A549 (cell line): ENCODE results near the gene PARD6G. TPM values are rescaled to one million over a fixed set of nuclear protein-coding genes. Genes with fewer than 3 reads are reported as not detected.

Experiments used
- ATAC-seq, 2 experiments: fragments of 200-7000 bp in 1 of 2; fragments of >200 bp in 1 of 2; cut with Nextera tagmentation in 1 of 2; cut with Tn5 transposase in 1 of 2; 3 replicates each; pipeline versions ENCODE4 v1.8.0 to v1.9.1; 2018 to 2020; ENCODE audit warnings: mild to moderate bottlenecking in 1 of 2, moderate library complexity in 1 of 2
- CTCF ChIA-PET: fragments of 300-600 bp; sonication (Branson Sonifier 250); formaldehyde crosslinking; extraction: SDS; loops from one replicate; lab custom pipeline; 2021; ENCODE audit warnings: antibody characterized with exemption, inconsistent platforms; lab: Yijun Ruan, JAX
- POLR2A ChIA-PET: fragments of 350-600 bp; formaldehyde crosslinking; extraction: SDS; loops from one replicate; lab custom pipeline; 2021; ENCODE audit warnings: antibody characterized with exemption, inconsistent platforms; lab: Yijun Ruan, JAX
- DNase-seq, 2 experiments: peaks; one replicate each; pipeline versions ENCODE4 v3.0.0 to v3.0.0-alpha.2; 2011 to 2016; ENCODE audit warnings: low read depth in 1 of 2, low spot score in 1 of 2
- FAIRE-seq: peaks from 2 replicates; lab custom pipeline; 2011; peaks lifted over from hg19 to GRCh38; lab: Jason Lieb, UNC
- H3K27ac ChIP-seq, 2 experiments: fragments of >200 bp; sonication (Bioruptor Twin); formaldehyde crosslinking; 3 replicates each; pipeline ENCODE4 v1.5.1; 2016 to 2017
- H3K4me1 ChIP-seq: fragments of >200 bp; sonication (Bioruptor Twin); formaldehyde crosslinking; 3 replicates; pipeline ENCODE4 v1.6.1; 2016
- H3K4me2 ChIP-seq: fragments of >200 bp; sonication (Bioruptor Twin); formaldehyde crosslinking; 3 replicates; pipeline ENCODE4 v1.6.1; 2016
- H3K4me3 ChIP-seq: fragments of >200 bp; sonication (Bioruptor Twin); formaldehyde crosslinking; 3 replicates; pipeline ENCODE4 v1.5.1; 2016
- H3K9me3 ChIP-seq: fragments of >200 bp; sonication (Bioruptor Twin); formaldehyde crosslinking; 3 replicates; pipeline ENCODE4 v1.6.1; 2016
- BHLHE40 ChIP-seq: IDR thresholded peaks from 2 replicates; pipeline ENCODE4 v1.6.1; 2012; ENCODE audit warnings: low read depth, low read length, inconsistent platforms
- CBX8 ChIP-seq: fragments of 200-600 bp; sonication (generic); IDR thresholded peaks from 2 replicates; pipeline ENCODE4 v1.6.1; 2016
- CHD2 ChIP-seq: fragments of 150-350 bp; IDR thresholded peaks from 2 replicates; pipeline ENCODE4 v1.6.1; 2014; ENCODE audit warnings: low read length; ENCODE audit not compliant: partially characterized antibody
- CHD4 ChIP-seq: fragments of 200-600 bp; sonication (generic); IDR thresholded peaks from 2 replicates; pipeline ENCODE4 v1.6.1; 2016; ENCODE audit warnings: antibody characterized with exemption, mild to moderate bottlenecking, borderline replicate concordance
- EHF ChIP-seq: fragments of 250-450 bp; sonication (Bioruptor Pico); IDR thresholded peaks from 2 replicates; pipeline ENCODE4 v1.5.0; 2020; ENCODE audit warnings: mild to moderate bottlenecking
- ESRRA ChIP-seq: fragments of 150-350 bp; IDR thresholded peaks from 2 replicates; pipeline ENCODE4 v1.6.1; 2014; ENCODE audit warnings: mild to moderate bottlenecking, low read length, borderline replicate concordance
- HDAC2 ChIP-seq: fragments of 200-600 bp; sonication (generic); IDR thresholded peaks from 2 replicates; pipeline ENCODE4 v1.6.1; 2016
- HOXB5 ChIP-seq: fragments of 250-450 bp; sonication (Bioruptor Pico); IDR thresholded peaks from 2 replicates; pipeline ENCODE4 v1.5.0; 2020; ENCODE audit warnings: mild to moderate bottlenecking, moderate library complexity
- JUN ChIP-seq, 2 experiments: fragments of >200 bp; sonication (Bioruptor Twin); formaldehyde crosslinking; IDR thresholded peaks; 2 replicates in 1 of 2; 3 replicates in 1 of 2; pipeline ENCODE4 v1.6.1; 2016 to 2017
- KDM5A ChIP-seq: fragments of 200-600 bp; sonication (generic); IDR thresholded peaks from 2 replicates; pipeline ENCODE4 v1.6.1; 2016; ENCODE audit warnings: antibody characterized with exemption, mild to moderate bottlenecking
- MAZ ChIP-seq: fragments of 150-350 bp; IDR thresholded peaks from 2 replicates; pipeline ENCODE4 v1.6.1; 2014; ENCODE audit warnings: antibody characterized with exemption, low read depth, low read length, borderline replicate concordance
- NFE2L2 ChIP-seq: fragments of 150-350 bp; conservative IDR thresholded peaks from 2 replicates; pipeline ENCODE4 v1.6.1; 2014; ENCODE audit warnings: low read length
- NR3C1 ChIP-seq: fragments of >200 bp; sonication (Bioruptor Twin); formaldehyde crosslinking; IDR thresholded peaks from 3 replicates; pipeline ENCODE4 v1.6.1; 2017
- PHF8 ChIP-seq: fragments of 200-600 bp; sonication (generic); IDR thresholded peaks from 2 replicates; pipeline ENCODE4 v1.6.1; 2016; ENCODE audit warnings: low read depth, mild to moderate bottlenecking, antibody characterized with exemption, moderate library complexity, borderline replicate concordance
- RARB ChIP-seq: fragments of 250-450 bp; sonication (Bioruptor Pico); IDR thresholded peaks from 2 replicates; pipeline ENCODE4 v1.8.0; 2021; ENCODE audit warnings: mild to moderate bottlenecking, moderate library complexity
- RCOR1 ChIP-seq: fragments of 150-350 bp; IDR thresholded peaks from 2 replicates; pipeline ENCODE4 v1.6.1; 2014; ENCODE audit warnings: antibody characterized with exemption, low read length, low read depth
- RFX5 ChIP-seq: fragments of 450-650 bp; IDR thresholded peaks from 2 replicates; pipeline ENCODE4 v1.7.1; 2014; ENCODE audit warnings: antibody characterized with exemption, mild to moderate bottlenecking, moderate library complexity
- RNF2 ChIP-seq: fragments of 200-600 bp; sonication (generic); IDR thresholded peaks from 2 replicates; pipeline ENCODE4 v1.6.1; 2016; ENCODE audit warnings: low read depth, mild to moderate bottlenecking, antibody characterized with exemption, moderate library complexity, borderline replicate concordance
- SMC3 ChIP-seq: fragments of >200 bp; sonication (Bioruptor Twin); formaldehyde crosslinking; IDR thresholded peaks from 3 replicates; pipeline ENCODE4 v1.6.1; 2018; ENCODE audit warnings: inconsistent platforms
- TFCP2L1 ChIP-seq: fragments of 250-450 bp; sonication (Bioruptor Pico); IDR thresholded peaks from 2 replicates; pipeline ENCODE4 v1.5.0; 2021; ENCODE audit warnings: mild to moderate bottlenecking
- ZC3H11A ChIP-seq: fragments of 450-650 bp; IDR thresholded peaks from 2 replicates; pipeline ENCODE4 v1.6.1; 2014; ENCODE audit warnings: antibody characterized with exemption, mild to moderate bottlenecking
- ZNF302 ChIP-seq: fragments of 250-450 bp; sonication (Bioruptor Pico); IDR thresholded peaks from 2 replicates; pipeline ENCODE4 v1.9.0; 2021; ENCODE audit warnings: inconsistent platforms, mild to moderate bottlenecking, moderate library complexity
- ZSCAN20 ChIP-seq: fragments of 250-450 bp; sonication (Bioruptor Pico); IDR thresholded peaks from 2 replicates; pipeline ENCODE4 v1.8.0; 2022; ENCODE audit warnings: mild to moderate bottlenecking, moderate library complexity
- WGBS: methylation state at CpG from one replicate; pipeline ENCODE4 v1.1.6; 2017; ENCODE audit errors: missing lambda C conversion rate; 5-methylcytosine and 5-hydroxymethylcytosine counted together
- polyA plus RNA-seq, 4 experiments: library from polyadenylated mRNA; depleted of rRNA in 3 of 4; stranded (reverse); fragments of >200 nt; fragmentation: RNase III in 1 of 4; extraction: RNeasy Plus Mini Kit Qiagen cat#74134 plus additional on column Dnase treatment in 1 of 4; gene quantifications; 2 replicates in 3 of 4; 3 replicates in 1 of 4; pipeline ENCODE4 v1.2.3, GENCODE V29; 2011 to 2017
- TF ChIP-seq, protein P1 (sequence below): fragments of 250-450 bp; sonication (Bioruptor Pico); IDR thresholded peaks from 2 replicates; pipeline ENCODE4 v1.5.0; 2020; ENCODE audit warnings: low read depth, mild to moderate bottlenecking, moderate library complexity
- TF ChIP-seq, protein P2 (sequence below): fragments of 250-450 bp; sonication (Bioruptor Pico); IDR thresholded peaks from 2 replicates; pipeline ENCODE4 v1.5.0; 2021; ENCODE audit warnings: mild to moderate bottlenecking, moderate library complexity, borderline replicate concordance
- TF ChIP-seq, protein P3 (sequence below): IDR thresholded peaks from 2 replicates; pipeline ENCODE4 v1.6.1; 2012; ENCODE audit warnings: low read depth, borderline replicate concordance
- TF ChIP-seq, protein P4 (sequence below): fragments of >200 bp; sonication (Bioruptor Twin); formaldehyde crosslinking; IDR thresholded peaks from 2 replicates; pipeline ENCODE4 v1.6.1; 2016
- TF ChIP-seq, protein P5 (sequence below): fragments of 450-650 bp; IDR thresholded peaks from 2 replicates; pipeline ENCODE4 v1.6.1; 2014; ENCODE audit warnings: antibody characterized with exemption

PARD6G gene
- polyA plus RNA-seq, 2 of the 4 experiments (the other 2 are of a cell fraction), result 1.6 to 2.3 TPM

DNA sequence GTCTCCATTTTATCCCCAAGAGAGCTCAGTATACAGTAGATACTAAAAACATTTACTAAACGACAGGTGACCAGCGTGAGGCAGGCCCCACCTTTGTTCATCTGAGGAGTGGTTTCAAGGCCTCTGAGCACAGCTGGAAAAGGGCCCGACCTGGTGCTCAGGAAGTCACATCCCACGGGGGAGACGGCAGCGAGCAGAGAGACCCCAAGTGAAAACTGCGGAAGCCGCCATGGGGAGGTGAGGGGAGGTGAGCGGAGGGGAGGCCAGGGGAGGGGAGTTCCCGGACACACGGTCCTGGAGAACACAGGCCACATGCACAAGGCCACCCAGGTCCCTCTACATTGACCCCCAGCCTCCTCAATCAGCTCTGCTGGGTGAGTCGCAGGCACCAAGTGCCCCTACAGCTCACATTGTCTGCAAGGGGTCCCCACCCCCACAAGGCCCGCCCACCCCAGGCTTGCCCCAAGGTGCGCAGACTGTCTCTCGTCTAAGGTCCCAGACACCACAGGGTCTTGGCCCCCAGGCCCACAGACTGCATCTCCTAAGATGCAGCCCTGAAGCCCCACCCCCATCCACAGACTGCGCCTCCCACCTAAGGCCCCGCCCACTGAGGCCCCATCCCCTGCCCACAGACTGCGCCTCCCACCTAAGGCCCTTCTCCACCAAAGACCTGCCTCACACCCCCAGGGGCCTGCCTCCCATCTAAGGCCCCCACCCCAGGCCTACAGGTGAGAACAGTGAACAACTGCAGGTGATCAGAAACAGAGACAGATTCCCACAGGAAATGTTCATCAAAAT, 19.1 kb downstream of the PARD6G start (continued):
- no peak for TF ChIP-seq KDM5A

DNA sequence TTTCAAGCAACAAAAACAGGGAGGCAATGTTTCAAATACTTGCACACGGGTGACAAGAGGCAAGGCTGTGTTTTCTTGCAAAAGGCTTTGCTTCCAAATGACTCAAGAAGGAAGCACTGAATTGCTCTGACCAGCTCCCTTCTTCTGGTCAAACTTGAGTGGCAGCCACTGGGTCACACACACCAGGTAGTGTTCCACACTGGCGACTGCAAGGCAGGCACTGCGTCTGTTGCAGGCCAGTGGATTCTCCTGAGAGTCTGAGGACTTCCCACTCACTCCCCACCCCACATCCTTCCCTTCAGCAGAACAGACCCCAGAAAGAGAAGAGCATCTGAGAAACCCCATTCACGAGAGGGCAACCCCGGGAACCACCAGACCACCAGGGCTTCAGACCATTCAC, 19.8 kb downstream of the PARD6G start:
- H3K4me2 ChIP-seq, result no peak overlapping the region
- no peaks in the 10 kb centered on the region for H3K4me1 ChIP-seq
- DNase-seq, result no peak
- H3K27ac ChIP-seq, result no peak overlapping the region
- no peak for ATAC-seq
- POLR2A ChIA-PET, result no interaction called here
- TF ChIP-seq RFX5, result no peak
- TF ChIP-seq NFE2L2, result no peak
- TF ChIP-seq HDAC2, result no peak
- no peak for TF ChIP-seq NR3C1
- TF ChIP-seq, protein P1, sequence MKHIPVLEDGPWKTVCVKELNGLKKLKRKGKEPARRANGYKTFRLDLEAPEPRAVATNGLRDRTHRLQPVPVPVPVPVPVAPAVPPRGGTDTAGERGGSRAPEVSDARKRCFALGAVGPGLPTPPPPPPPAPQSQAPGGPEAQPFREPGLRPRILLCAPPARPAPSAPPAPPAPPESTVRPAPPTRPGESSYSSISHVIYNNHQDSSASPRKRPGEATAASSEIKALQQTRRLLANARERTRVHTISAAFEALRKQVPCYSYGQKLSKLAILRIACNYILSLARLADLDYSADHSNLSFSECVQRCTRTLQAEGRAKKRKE, result no peak
- no peak for TF ChIP-seq RNF2
- TF ChIP-seq, protein P2, sequence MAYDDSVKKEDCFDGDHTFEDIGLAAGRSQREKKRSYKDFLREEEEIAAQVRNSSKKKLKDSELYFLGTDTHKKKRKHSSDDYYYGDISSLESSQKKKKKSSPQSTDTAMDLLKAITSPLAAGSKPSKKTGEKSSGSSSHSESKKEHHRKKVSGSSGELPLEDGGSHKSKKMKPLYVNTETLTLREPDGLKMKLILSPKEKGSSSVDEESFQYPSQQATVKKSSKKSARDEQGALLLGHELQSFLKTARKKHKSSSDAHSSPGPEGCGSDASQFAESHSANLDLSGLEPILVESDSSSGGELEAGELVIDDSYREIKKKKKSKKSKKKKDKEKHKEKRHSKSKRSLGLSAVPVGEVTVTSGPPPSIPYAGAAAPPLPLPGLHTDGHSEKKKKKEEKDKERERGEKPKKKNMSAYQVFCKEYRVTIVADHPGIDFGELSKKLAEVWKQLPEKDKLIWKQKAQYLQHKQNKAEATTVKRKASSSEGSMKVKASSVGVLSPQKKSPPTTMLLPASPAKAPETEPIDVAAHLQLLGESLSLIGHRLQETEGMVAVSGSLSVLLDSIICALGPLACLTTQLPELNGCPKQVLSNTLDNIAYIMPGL (CRISPR knock-in tag), result no peak
- TF ChIP-seq PHF8, result no peak
- no peak for TF ChIP-seq TFCP2L1 (CRISPR knock-in tag)
- no peak for TF ChIP-seq CBX8
- no peak for TF ChIP-seq ESRRA
- no peak for FAIRE-seq
- H3K4me3 ChIP-seq, result no peak overlapping the region
- CTCF ChIA-PET, result no interaction called here
- no peaks in the 10 kb centered on the region for H3K9me3 ChIP-seq
- 44% methylated on average over 5 of the region's 5 CpGs for WGBS

DNA sequence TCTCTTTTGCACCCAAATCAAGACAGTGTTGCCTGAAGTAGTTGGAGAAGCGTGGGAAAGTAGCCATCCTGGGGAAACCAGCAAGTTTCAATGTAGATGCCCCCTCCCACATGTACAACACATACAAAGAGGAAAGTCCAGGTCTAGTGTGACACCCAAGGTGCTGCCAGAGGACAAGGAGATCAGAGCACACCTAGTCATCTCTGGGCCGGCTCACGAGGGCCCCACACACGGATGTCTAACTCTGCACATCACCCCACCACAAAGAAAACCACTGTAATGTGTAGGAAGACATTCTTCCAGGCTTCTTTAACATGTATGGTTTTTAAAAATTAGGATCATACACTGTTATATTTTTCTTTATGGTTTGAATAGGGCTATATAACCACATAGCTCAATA, 21.6 kb downstream of the PARD6G start:
- no peak overlapping the region for H3K4me2 ChIP-seq
- CTCF ChIA-PET, result interaction anchor here (1.2 kb wide), 1 partner anchor 29 kb away, joined by 3 read pairs; no protein-coding TSS in a partner anchor
- FAIRE-seq, result no peak
- no peak overlapping the region for H3K4me3 ChIP-seq
- DNase-seq, result no peak
- H3K9me3 ChIP-seq, result no peaks in the 10 kb centered on the region
- H3K27ac ChIP-seq, result no peak overlapping the region
- no peaks in the 10 kb centered on the region for H3K4me1 ChIP-seq
- POLR2A ChIA-PET, result no interaction called here
- 35% methylated on average over 4 of the region's 4 CpGs for WGBS
- no peak for ATAC-seq
- TF ChIP-seq CHD2 (no peak), ZC3H11A (no peak), ZSCAN20 (no peak), NFE2L2 (no peak), KDM5A (no peak), EHF (CRISPR knock-in tag) (no peak), CHD4 (no peak), RCOR1 (no peak), MAZ (no peak), RARB (CRISPR knock-in tag) (no peak), JUN (IDR thresholded peaks at IDR 0.05) (no peak), BHLHE40 (no peak), ZNF302 (no peak), PHF8 (no peak), HOXB5 (no peak), SMC3 (no peak)
- TF ChIP-seq, protein P3, sequence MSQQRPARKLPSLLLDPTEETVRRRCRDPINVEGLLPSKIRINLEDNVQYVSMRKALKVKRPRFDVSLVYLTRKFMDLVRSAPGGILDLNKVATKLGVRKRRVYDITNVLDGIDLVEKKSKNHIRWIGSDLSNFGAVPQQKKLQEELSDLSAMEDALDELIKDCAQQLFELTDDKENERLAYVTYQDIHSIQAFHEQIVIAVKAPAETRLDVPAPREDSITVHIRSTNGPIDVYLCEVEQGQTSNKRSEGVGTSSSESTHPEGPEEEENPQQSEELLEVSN, result no peak
- TF ChIP-seq, protein P1, result no peak
- TF ChIP-seq, protein P4, sequence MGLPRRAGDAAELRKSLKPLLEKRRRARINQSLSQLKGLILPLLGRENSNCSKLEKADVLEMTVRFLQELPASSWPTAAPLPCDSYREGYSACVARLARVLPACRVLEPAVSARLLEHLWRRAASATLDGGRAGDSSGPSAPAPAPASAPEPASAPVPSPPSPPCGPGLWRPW, result no peak
- TF ChIP-seq, protein P5, sequence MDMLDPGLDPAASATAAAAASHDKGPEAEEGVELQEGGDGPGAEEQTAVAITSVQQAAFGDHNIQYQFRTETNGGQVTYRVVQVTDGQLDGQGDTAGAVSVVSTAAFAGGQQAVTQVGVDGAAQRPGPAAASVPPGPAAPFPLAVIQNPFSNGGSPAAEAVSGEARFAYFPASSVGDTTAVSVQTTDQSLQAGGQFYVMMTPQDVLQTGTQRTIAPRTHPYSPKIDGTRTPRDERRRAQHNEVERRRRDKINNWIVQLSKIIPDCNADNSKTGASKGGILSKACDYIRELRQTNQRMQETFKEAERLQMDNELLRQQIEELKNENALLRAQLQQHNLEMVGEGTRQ, result no peak
